Uterus (tissue), 4 donors: ENCODE data around the gene CD163. TPM values are rescaled to one million over a fixed set of nuclear protein-coding genes. Genes with fewer than 3 reads are reported as not detected.

ENCODE experiments used
- DNase-seq, 2 donors: peaks; one replicate each; pipeline ENCODE4 v3.0.0-alpha.2; 2019 to 2020
- H3K27ac ChIP-seq, 2 donors: fragments of 200-600 bp; sonication (generic); 1 replicate in 1 of 2; 2 replicates in 1 of 2; pipeline ENCODE4 v1.5.1; 2016 to 2018
- H3K27me3 ChIP-seq, 2 donors: fragments of 200-600 bp; sonication (generic); one replicate each; pipeline ENCODE4 v1.5.1; 2018 to 2019; ENCODE audit warnings: control low read depth in 1 of 2
- H3K36me3 ChIP-seq, 2 donors: fragments of 200-600 bp; sonication (generic); one replicate each; pipeline ENCODE4 v1.5.1; 2019; ENCODE audit warnings: control low read depth in 1 of 2
- H3K4me1 ChIP-seq, 2 donors: fragments of 200-600 bp; sonication (generic); one replicate each; pipeline ENCODE4 v1.5.1; 2018 to 2019; ENCODE audit warnings: control low read depth in 1 of 2
- H3K4me3 ChIP-seq, 2 donors: fragments of 200-600 bp; sonication (generic); 1 replicate in 1 of 2; 2 replicates in 1 of 2; pipeline ENCODE4 v1.5.1; 2018 to 2019; ENCODE audit warnings: mild to moderate bottlenecking in 1 of 2
- H3K9me3 ChIP-seq, 2 donors: fragments of 200-600 bp; sonication (generic); one replicate each; pipeline ENCODE4 v1.5.1; 2019; ENCODE audit warnings: control low read depth in 1 of 2
- CTCF ChIP-seq, 4 experiments: fragments of 200-600 bp in 2 of 4; fragments of 450-650 bp in 2 of 4; sonication (generic) in 2 of 4; IDR thresholded peaks; one replicate each; pipeline ENCODE4 v1.5.1; 2016 to 2019; ENCODE audit warnings: antibody characterized with exemption in 4 of 4, mild to moderate bottlenecking in 2 of 4, moderate library complexity in 1 of 4
- POLR2A ChIP-seq, 2 donors: fragments of 450-650 bp; IDR thresholded peaks; one replicate each; pipeline ENCODE4 v1.6.1; 2016; ENCODE audit warnings: antibody characterized with exemption in 2 of 2, mild to moderate bottlenecking in 1 of 2, moderate library complexity in 1 of 2
- intact Hi-C: fragments of 100-400 bp; cut with DNase I; formaldehyde crosslinking; loops from one replicate; pipeline ENCODE4 v1.15.1; 2023; ENCODE audit warnings: low total_unique reads
- total RNA-seq, 4 donors: library from RNA; depleted of rRNA in 3 of 4; stranded (reverse); fragments of >200 nt in 3 of 4; gene quantifications; one replicate each; pipeline versions ENCODE4 v1.1.0 to v1.2.4, GENCODE V29; 2014 to 2023
- donor health status: DM: yes; HTN: yes; CAD: no.

The CD163 gene
- total RNA-seq, 4 donors from 2014 or later = 15.2 to 203 (median 74.8) TPM

GRCh38 chr12:7431993-7432685, 71.4 kb downstream of the CD163 start:
- H3K36me3 ChIP-seq = no peaks in the 10 kb centered on the region
- no peak for DNase-seq
- no peaks in the 10 kb centered on the region for H3K9me3 ChIP-seq
- intact Hi-C loops = no loop called here
- no peak overlapping the region for H3K4me3 ChIP-seq
- no peaks in the 10 kb centered on the region for H3K4me1 ChIP-seq
- no peak overlapping the region for H3K27ac ChIP-seq
- H3K27me3 ChIP-seq = no peaks in the 10 kb centered on the region
- TF ChIP-seq POLR2A (IDR thresholded peaks at IDR 0.05) (no peak), CTCF (IDR thresholded peaks at IDR 0.05) (no peak)

Other genes starting within 250 kb of the CD163 start
- gene ACSM4, start 199.7 kb downstream of the CD163 start, total RNA-seq = not detected
- 1 to 10 TPM in 2 of 4 donors, under 1 TPM in 1, not detected in 1; under 0.01 to 5.7 (median 3.8) TPM for gene CD163L1, start 59.6 kb downstream of the CD163 start, total RNA-seq
- gene APOBEC1, start 162.1 kb upstream of the CD163 start, total RNA-seq = not detected
- gene GDF3, start 192.0 kb upstream of the CD163 start, total RNA-seq = not detected
- gene DPPA3, start 207.7 kb upstream of the CD163 start, total RNA-seq = not detected
- gene CLEC4C, start 243.6 kb upstream of the CD163 start, total RNA-seq = under 1 TPM in 1 of 4 donors, not detected in 3; 0.62 TPM